K562 (cell line): Measurements from ENCODE around the gene CALML4. TPM values are rescaled to one million over a fixed set of nuclear protein-coding genes. Genes with fewer than 3 reads are reported as not detected.

Experiments
- FOXA1 ChIP-seq: fragments of 450-650 bp; IDR thresholded peaks from 2 replicates; pipeline ENCODE4 v1.6.1; 2016; ENCODE audit warnings: mild to moderate bottlenecking, borderline replicate concordance
- HSF4 ChIP-seq: fragments of 250-450 bp; sonication (Bioruptor Pico); IDR thresholded peaks from 2 replicates; pipeline ENCODE4 v2.1.2; 2022; ENCODE audit warnings: mild to moderate bottlenecking, moderate library complexity, borderline replicate concordance
- MTA2 ChIP-seq: fragments of 450-650 bp; IDR thresholded peaks from 2 replicates; pipeline ENCODE4 v1.6.1; 2016; ENCODE audit warnings: low read depth
- SMARCE1 ChIP-seq: fragments of 450-650 bp; IDR thresholded peaks from 2 replicates; pipeline ENCODE4 v1.7.1; 2016; ENCODE audit warnings: mild to moderate bottlenecking
- TAL1 ChIP-seq: fragments of 450-650 bp; IDR thresholded peaks from 2 replicates; pipeline ENCODE4 v1.6.1; 2016; ENCODE audit warnings: mild to moderate bottlenecking
- ZNF41 ChIP-seq: fragments of 250-450 bp; sonication (Bioruptor Pico); conservative IDR thresholded peaks from 2 replicates; pipeline ENCODE4 v1.4.0; 2020; ENCODE audit warnings: mild to moderate bottlenecking
- polyA plus RNA-seq, 8 experiments: library from polyadenylated mRNA; depleted of rRNA in 4 of 8; stranded (reverse) in 5 of 8; unstranded in 3 of 8; fragments of >200 nt; fragmentation: Nextera tagmentation in 2 of 8; fragmentation: Illumina TruSeq in 1 of 8; extraction: Ambion mirVana in 2 of 8; extraction: Trizol in 1 of 8; gene quantifications; 2 replicates each; pipeline versions ENCODE4 v1.2.1 to v1.2.3, GENCODE V29; 2011 to 2014; ENCODE audit warnings: inconsistent platforms in 1 of 8, missing spikeins in 1 of 8
- total RNA-seq, 7 experiments: library from RNA; depleted of rRNA in 6 of 7; stranded (reverse); fragments of >200 nt in 6 of 7; fragmentation: Illumina TruSeq in 2 of 7; extraction: Trizol in 2 of 7; gene quantifications; 2 replicates each; pipeline versions ENCODE4 v1.2.1 to v1.2.3, GENCODE V29; 2011 to 2021; ENCODE audit warnings: low replicate concordance in 1 of 7
- TF ChIP-seq, protein P1 (sequence below): sonication (generic); formaldehyde crosslinking; IDR thresholded peaks from 2 replicates; pipeline ENCODE4 v1.9.0; 2022; ENCODE audit warnings: mild to moderate bottlenecking, missing genetic modification reagents
- TF ChIP-seq, protein P2 (sequence below), 2 experiments: fragments of 450-650 bp in 1 of 2; sonication (generic) in 1 of 2; formaldehyde crosslinking; conservative IDR thresholded peaks; 2 replicates each; pipeline versions ENCODE4 v1.4.0 to v1.8.1; 2020 to 2022; ENCODE audit warnings: mild to moderate bottlenecking in 1 of 2, missing genetic modification reagents in 1 of 2
- TF ChIP-seq, protein P3 (sequence below): sonication (generic); formaldehyde crosslinking; IDR thresholded peaks from 2 replicates; pipeline ENCODE4 v1.8.0; 2022; ENCODE audit warnings: mild to moderate bottlenecking, low read depth, missing genetic modification reagents
- TF ChIP-seq, protein P4 (sequence below): fragments of 250-450 bp; sonication (Bioruptor Pico); IDR thresholded peaks from 2 replicates; pipeline ENCODE4 v1.5.1; 2021; ENCODE audit warnings: mild to moderate bottlenecking
- TF ChIP-seq, protein P5 (sequence below), 2 experiments: fragments of 450-650 bp in 1 of 2; sonication (generic) in 1 of 2; formaldehyde crosslinking in 1 of 2; IDR thresholded peaks in 1 of 2; conservative IDR thresholded peaks in 1 of 2; 2 replicates each; pipeline versions ENCODE4 v1.6.1 to v1.8.1; 2016 to 2023; ENCODE audit warnings: mild to moderate bottlenecking in 2 of 2, moderate library complexity in 2 of 2, inconsistent platforms in 1 of 2, missing genetic modification reagents in 1 of 2
- TF ChIP-seq, protein P6 (sequence below): fragments of 250-450 bp; sonication (Bioruptor Pico); IDR thresholded peaks from 2 replicates; pipeline ENCODE4 v1.4.0; 2020; ENCODE audit warnings: borderline replicate concordance

The CALML4 gene
- total and polyA plus RNA-seq, 9 of the 15 experiments (the other 6 are each of a cell fraction or from before 2014, with no cell fraction given) = 2.8 to 30.6 (median 15.5) TPM

DNA sequence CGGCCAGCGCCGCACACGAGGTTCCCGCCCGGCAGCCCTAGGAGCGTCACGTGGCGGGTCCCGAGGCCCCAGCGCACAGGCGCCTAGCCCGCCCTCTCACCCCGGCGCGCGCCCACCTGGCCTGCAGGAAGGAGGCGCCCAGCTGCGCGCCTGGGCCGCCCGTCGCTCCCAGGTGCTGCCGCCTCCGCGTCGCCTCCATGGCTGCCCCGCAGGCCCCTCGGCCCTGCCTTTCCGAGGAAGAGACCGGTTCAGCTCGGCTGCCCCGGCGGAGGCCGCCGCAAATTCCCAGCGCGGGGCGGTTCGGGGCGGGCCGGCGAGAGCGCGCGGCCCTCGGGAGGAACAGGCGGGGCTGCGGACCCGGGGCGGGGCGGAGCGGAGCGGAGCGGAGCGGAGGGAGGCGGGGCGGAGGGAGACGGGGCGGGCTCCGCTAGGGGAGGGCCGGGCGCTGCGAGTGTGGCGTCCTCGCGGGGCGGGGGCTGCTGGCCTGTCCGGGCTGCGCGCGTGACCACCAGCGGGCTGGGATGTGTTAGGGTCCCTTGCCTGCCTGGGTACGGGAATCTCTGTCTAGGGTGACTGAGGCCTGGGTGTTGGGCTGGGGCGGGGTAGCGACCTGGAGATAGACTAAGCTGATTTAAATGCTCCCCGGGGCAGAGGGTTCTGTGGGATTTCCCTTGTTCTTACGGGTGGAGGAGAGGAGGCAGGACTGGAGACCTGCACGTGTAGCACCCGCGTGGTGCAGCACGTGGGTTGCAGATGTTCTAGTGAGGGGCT, 24.4 kb upstream of the CALML4 start, which contains the start of gene CLN6 (continued):
- TF ChIP-seq MTA2 (no peak), FOXA1 (no peak), ZNF41 (CRISPR knock-in tag) (no peak), TAL1 (no peak), SMARCE1 (peak; percentile 49; the same call in 1 of the 2 replicates), HSF4 (CRISPR knock-in tag) (no peak)
- TF ChIP-seq, protein P1, sequence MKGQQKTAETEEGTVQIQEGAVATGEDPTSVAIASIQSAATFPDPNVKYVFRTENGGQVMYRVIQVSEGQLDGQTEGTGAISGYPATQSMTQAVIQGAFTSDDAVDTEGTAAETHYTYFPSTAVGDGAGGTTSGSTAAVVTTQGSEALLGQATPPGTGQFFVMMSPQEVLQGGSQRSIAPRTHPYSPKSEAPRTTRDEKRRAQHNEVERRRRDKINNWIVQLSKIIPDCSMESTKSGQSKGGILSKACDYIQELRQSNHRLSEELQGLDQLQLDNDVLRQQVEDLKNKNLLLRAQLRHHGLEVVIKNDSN (CRISPR knock-in tag) = peak; percentile 90
- TF ChIP-seq, protein P2, sequence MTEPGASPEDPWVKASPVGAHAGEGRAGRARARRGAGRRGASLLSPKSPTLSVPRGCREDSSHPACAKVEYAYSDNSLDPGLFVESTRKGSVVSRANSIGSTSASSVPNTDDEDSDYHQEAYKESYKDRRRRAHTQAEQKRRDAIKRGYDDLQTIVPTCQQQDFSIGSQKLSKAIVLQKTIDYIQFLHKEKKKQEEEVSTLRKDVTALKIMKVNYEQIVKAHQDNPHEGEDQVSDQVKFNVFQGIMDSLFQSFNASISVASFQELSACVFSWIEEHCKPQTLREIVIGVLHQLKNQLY (CRISPR knock-in tag; conservative IDR thresholded peaks at IDR 0.05) = 0 out of 4 replicates have a peak, but pooled peaks of 1 of the 2 experiments have one; percentile 28
- TF ChIP-seq, protein P3, sequence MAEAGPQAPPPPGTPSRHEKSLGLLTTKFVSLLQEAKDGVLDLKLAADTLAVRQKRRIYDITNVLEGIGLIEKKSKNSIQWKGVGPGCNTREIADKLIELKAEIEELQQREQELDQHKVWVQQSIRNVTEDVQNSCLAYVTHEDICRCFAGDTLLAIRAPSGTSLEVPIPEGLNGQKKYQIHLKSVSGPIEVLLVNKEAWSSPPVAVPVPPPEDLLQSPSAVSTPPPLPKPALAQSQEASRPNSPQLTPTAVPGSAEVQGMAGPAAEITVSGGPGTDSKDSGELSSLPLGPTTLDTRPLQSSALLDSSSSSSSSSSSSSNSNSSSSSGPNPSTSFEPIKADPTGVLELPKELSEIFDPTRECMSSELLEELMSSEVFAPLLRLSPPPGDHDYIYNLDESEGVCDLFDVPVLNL = 0 out of 2 replicates have a peak, but pooled peaks have one; percentile 54
- TF ChIP-seq, protein P4, sequence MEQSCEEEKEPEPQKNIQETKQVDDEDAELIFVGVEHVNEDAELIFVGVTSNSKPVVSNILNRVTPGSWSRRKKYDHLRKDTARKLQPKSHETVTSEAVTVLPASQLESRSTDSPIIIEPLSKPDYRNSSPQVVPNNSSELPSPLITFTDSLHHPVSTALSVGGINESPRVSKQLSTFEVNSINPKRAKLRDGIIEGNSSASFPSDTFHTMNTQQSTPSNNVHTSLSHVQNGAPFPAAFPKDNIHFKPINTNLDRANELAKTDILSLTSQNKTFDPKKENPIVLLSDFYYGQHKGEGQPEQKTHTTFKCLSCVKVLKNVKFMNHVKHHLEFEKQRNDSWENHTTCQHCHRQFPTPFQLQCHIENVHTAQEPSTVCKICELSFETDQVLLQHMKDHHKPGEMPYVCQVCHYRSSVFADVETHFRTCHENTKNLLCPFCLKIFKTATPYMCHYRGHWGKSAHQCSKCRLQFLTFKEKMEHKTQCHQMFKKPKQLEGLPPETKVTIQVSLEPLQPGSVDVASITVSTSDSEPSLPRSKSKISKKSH = no peak
- TF ChIP-seq, protein P5, sequence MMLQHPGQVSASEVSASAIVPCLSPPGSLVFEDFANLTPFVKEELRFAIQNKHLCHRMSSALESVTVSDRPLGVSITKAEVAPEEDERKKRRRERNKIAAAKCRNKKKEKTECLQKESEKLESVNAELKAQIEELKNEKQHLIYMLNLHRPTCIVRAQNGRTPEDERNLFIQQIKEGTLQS (IDR thresholded peaks at IDR 0.05) = no peak
- TF ChIP-seq, protein P5 (CRISPR knock-in tag; conservative IDR thresholded peaks at IDR 0.05) = no peak
- TF ChIP-seq, protein P6, sequence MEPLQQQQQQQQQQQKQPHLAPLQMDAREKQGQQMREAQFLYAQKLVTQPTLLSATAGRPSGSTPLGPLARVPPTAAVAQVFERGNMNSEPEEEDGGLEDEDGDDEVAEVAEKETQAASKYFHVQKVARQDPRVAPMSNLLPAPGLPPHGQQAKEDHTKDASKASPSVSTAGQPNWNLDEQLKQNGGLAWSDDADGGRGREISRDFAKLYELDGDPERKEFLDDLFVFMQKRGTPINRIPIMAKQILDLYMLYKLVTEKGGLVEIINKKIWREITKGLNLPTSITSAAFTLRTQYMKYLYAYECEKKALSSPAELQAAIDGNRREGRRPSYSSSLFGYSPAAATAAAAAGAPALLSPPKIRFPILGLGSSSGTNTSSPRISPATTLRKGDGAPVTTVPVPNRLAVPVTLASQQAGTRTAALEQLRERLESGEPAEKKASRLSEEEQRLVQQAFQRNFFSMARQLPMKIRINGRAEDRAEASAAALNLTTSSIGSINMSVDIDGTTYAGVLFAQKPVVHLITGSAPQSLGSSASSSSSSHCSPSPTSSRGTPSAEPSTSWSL = no peak
